ENCODE results near the gene ARPC4.

ARPC4 gene

GRCh38 chr3:9855594-9855993, 62.7 kb downstream of the ARPC4 start:
- DNase-seq (ENCODE audit: low read depth in 2 of 2), result no peak

Measured in stimulated activated CD8-positive, alpha-beta memory T cell treated with anti-CD3 and anti-CD28 coated beads, Interleukin-7, amount 100 ng/mL, for 1 hour (primary cell).